Measurements from ENCODE around the gene MCCC1. TPM values are rescaled to one million over a fixed set of nuclear protein-coding genes. Genes with fewer than 3 reads are reported as not detected.

The MCCC1 gene
- total RNA-seq, 1 donor from 2014 or later = 37.9 TPM

DNA sequence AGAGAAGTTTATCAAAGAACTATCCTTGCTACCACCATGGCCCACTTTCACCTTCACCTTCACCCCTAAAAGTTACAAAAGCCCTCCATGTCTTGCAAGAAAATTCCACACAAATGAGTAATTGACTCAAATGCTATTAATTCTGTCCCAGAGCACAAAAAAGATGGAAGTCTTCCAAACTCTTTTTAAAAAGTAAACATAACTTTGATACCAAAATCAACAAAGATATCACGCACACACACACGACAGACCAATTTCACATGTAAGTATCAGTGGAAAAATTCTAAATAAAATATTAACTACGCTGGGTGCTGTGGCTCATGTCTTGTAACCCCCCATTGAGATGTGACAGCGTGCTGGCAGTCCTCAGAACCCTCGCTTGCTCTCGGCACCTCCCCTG lies 1.1 kb upstream of the MCCC1 start:
- Mint-ChIP-seq H3K4me3 (ENCODE audit: unreplicated experiment) (peak overlapping the region; percentile 23), H3K27ac (ENCODE audit: unreplicated experiment) (peak overlapping the region; percentile 99), H3K9me3 (ENCODE audit: unreplicated experiment) (no peaks in the 10 kb centered on the region), H3K27me3 (ENCODE audit: unreplicated experiment) (no peaks in the 10 kb centered on the region), H3K36me3 (ENCODE audit: unreplicated experiment) (peaks cover 5% of the 10 kb centered on the region), H3K4me1 (ENCODE audit: unreplicated experiment) (peaks cover 35% of the 10 kb centered on the region)
- DNase-seq (ENCODE audit: extremely low spot score, unreplicated experiment) = no peak
- TF ChIP-seq, protein P1, sequence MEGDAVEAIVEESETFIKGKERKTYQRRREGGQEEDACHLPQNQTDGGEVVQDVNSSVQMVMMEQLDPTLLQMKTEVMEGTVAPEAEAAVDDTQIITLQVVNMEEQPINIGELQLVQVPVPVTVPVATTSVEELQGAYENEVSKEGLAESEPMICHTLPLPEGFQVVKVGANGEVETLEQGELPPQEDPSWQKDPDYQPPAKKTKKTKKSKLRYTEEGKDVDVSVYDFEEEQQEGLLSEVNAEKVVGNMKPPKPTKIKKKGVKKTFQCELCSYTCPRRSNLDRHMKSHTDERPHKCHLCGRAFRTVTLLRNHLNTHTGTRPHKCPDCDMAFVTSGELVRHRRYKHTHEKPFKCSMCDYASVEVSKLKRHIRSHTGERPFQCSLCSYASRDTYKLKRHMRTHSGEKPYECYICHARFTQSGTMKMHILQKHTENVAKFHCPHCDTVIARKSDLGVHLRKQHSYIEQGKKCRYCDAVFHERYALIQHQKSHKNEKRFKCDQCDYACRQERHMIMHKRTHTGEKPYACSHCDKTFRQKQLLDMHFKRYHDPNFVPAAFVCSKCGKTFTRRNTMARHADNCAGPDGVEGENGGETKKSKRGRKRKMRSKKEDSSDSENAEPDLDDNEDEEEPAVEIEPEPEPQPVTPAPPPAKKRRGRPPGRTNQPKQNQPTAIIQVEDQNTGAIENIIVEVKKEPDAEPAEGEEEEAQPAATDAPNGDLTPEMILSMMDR (IDR thresholded peaks at IDR 0.05) = no peak

DNA sequence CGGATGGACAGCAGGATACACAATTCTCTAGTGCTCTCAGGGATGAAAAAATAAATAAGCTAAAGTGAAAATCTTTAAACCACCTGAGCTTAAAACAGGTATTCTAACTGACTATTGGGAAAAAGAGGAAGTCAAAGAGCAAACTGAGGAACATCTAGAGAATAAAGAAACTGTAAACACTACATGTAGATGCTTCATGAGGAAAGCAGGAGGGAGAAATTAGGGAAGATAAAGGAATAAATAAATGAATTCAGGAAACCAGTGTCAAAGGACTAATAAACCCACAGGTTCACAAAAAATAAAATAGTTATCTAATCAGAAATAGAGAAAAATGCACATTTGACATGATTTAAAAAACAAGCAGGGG lies 525 bp upstream of the MCCC1 start:
- Mint-ChIP-seq H3K27ac (ENCODE audit: unreplicated experiment) (peak overlapping the region; percentile 99), H3K27me3 (ENCODE audit: unreplicated experiment) (no peaks in the 10 kb centered on the region), H3K9me3 (ENCODE audit: unreplicated experiment) (no peaks in the 10 kb centered on the region), H3K4me1 (ENCODE audit: unreplicated experiment) (peaks cover 37% of the 10 kb centered on the region), H3K36me3 (ENCODE audit: unreplicated experiment) (peaks cover 5% of the 10 kb centered on the region), H3K4me3 (ENCODE audit: unreplicated experiment) (peak overlapping the region; percentile 95)
- TF ChIP-seq, protein P1 (IDR thresholded peaks at IDR 0.05) = no peak
- DNase-seq (ENCODE audit: extremely low spot score, unreplicated experiment) = no peak

DNA sequence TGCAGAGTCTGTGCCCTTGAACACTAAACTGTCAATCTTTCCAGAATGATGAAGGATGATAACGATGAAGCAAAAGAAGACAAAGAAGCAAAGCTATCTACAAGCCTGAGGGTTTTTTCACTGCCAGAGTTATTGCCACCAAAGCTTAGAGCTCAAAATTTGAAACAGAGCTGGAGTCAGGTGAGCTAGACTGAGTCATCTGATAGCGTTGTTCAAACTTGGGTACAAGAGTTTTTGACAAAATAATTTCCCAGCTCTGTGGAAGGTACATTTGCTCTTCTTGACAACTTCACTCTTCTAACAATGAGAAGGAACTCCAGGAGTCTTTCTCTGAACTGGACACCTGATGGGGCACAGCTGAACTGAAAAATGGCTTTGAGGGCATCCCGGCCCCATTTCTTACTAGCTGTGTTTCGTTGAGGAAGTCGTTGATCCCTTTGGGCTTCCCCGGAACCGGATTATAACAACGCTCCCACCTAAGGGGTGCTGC lies 715 bp downstream of the MCCC1 start:
- peak overlapping the region; percentile 99 for H3K27ac Mint-ChIP-seq (ENCODE audit: unreplicated experiment)
- no peaks in the 10 kb centered on the region for H3K9me3 Mint-ChIP-seq (ENCODE audit: unreplicated experiment)
- H3K36me3 Mint-ChIP-seq (ENCODE audit: unreplicated experiment) = peaks cover 9% of the 10 kb centered on the region
- DNase-seq (ENCODE audit: extremely low spot score, unreplicated experiment) = no peak
- TF ChIP-seq, protein P1 (IDR thresholded peaks at IDR 0.05) = no peak
- peak overlapping the region; percentile 95 for H3K4me3 Mint-ChIP-seq (ENCODE audit: unreplicated experiment)
- H3K4me1 Mint-ChIP-seq (ENCODE audit: unreplicated experiment) = peaks cover 39% of the 10 kb centered on the region
- no peaks in the 10 kb centered on the region for H3K27me3 Mint-ChIP-seq (ENCODE audit: unreplicated experiment)

DNA sequence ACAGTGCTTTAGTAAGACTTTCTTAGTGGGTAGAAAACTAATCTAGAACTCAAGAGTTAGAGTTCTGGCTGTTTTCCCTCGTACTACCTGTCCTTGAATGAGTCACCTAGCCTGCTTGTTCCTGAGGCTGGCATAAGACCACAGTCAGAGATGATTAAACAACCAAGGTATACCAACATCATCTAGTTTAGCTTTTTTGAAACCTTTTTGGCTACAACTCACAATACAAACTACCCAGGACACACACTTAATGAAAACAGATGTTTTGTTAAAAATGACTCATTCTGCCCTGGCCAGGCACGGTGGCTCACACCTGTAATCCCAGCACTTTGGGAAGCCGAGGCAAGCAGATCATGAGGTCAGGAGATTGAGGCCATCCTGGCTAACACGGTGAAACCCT lies 4.6 kb downstream of the MCCC1 start:
- peaks cover 31% of the 10 kb centered on the region for H3K36me3 Mint-ChIP-seq (ENCODE audit: unreplicated experiment)
- TF ChIP-seq, protein P1 (IDR thresholded peaks at IDR 0.05) = no peak
- H3K9me3 Mint-ChIP-seq (ENCODE audit: unreplicated experiment) = no peaks in the 10 kb centered on the region
- no peaks in the 10 kb centered on the region for H3K27me3 Mint-ChIP-seq (ENCODE audit: unreplicated experiment)
- H3K27ac Mint-ChIP-seq (ENCODE audit: unreplicated experiment) = no peak overlapping the region
- no peak overlapping the region for H3K4me3 Mint-ChIP-seq (ENCODE audit: unreplicated experiment)
- no peak for DNase-seq (ENCODE audit: extremely low spot score, unreplicated experiment)
- peaks cover 21% of the 10 kb centered on the region for H3K4me1 Mint-ChIP-seq (ENCODE audit: unreplicated experiment)

DNA sequence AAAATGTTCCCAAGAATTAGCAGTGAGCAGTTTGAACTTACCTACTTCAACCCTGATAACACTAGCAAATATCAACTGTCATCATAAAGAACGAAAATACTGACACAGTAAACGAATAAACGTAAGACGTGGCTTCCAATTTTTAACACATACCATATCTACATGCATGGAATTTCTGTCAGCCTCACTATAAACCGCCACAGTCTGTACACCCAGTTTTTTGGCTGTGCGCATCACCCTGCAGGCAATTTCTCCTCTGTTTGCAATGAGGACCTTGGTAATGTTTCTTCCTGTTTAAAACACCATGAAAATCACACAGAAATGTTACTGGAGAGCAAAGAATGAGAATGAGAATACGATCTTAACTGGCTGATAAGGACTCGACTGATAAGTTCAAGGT lies 7.0 kb downstream of the MCCC1 start:
- no peak for DNase-seq (ENCODE audit: extremely low spot score, unreplicated experiment)
- H3K27ac Mint-ChIP-seq (ENCODE audit: unreplicated experiment) = no peak overlapping the region
- H3K4me1 Mint-ChIP-seq (ENCODE audit: unreplicated experiment) = peaks cover 6% of the 10 kb centered on the region
- no peaks in the 10 kb centered on the region for H3K27me3 Mint-ChIP-seq (ENCODE audit: unreplicated experiment)
- H3K9me3 Mint-ChIP-seq (ENCODE audit: unreplicated experiment) = no peaks in the 10 kb centered on the region
- peaks cover 42% of the 10 kb centered on the region for H3K36me3 Mint-ChIP-seq (ENCODE audit: unreplicated experiment)
- no peak overlapping the region for H3K4me3 Mint-ChIP-seq (ENCODE audit: unreplicated experiment)
- TF ChIP-seq, protein P1 (IDR thresholded peaks at IDR 0.05) = no peak
